GM18861 (cell line): Measurements from ENCODE around the gene ZNF639.

ENCODE experiments used
- ATAC-seq: cut with Tn5 transposase; IDR thresholded peaks from one replicate; pipeline ENCODE4 v1.9.1; 2021; ENCODE audit not compliant: unreplicated experiment

ZNF639 gene

GRCh38 chr3:179309225-179310078 lies 13.4 kb upstream of the ZNF639 start:
- ATAC-seq: peak; percentile 95

GRCh38 chr3:179318876-179319275 lies 4.0 kb upstream of the ZNF639 start:
- ATAC-seq: no peak

- no peak for ATAC-seq
Observed at GRCh38 chr3:179321668-179322285, 1.1 kb upstream of the ZNF639 start.

- peak; percentile 22 for ATAC-seq
Observed at GRCh38 chr3:179323197-179324110, 623 bp downstream of the ZNF639 start.

- no peak for ATAC-seq
Observed at GRCh38 chr3:179324270-179324754, 1.5 kb downstream of the ZNF639 start.

- no peak for ATAC-seq
Observed at GRCh38 chr3:179330438-179330837, 7.6 kb downstream of the ZNF639 start.

- no peak for ATAC-seq
Observed at GRCh38 chr3:179332240-179332639, 9.4 kb downstream of the ZNF639 start.

- ATAC-seq: no peak
Observed at GRCh38 chr3:179333084-179333483, 10.3 kb downstream of the ZNF639 start.

- no peak for ATAC-seq
Observed at GRCh38 chr3:179336345-179336929, 13.6 kb downstream of the ZNF639 start.

- ATAC-seq: peak; percentile 83
Observed at GRCh38 chr3:179347345-179348194, 24.7 kb downstream of the ZNF639 start, which contains the start of gene MFN1. MFN1 (plus strand) TSS chr3:179347709; CDS start chr3:179348852, 1,143 bp downstream.

GRCh38 chr3:179348325-179349013 lies 25.6 kb downstream of the ZNF639 start:
- ATAC-seq: peak; percentile 75

- ATAC-seq: no peak
Observed at GRCh38 chr3:179355996-179356395, 33.2 kb downstream of the ZNF639 start.

GRCh38 chr3:179363332-179363731 lies 40.5 kb downstream of the ZNF639 start:
- ATAC-seq: no peak

GRCh38 chr3:179369621-179370020 lies 46.8 kb downstream of the ZNF639 start:
- no peak for ATAC-seq

- no peak for ATAC-seq
Observed at GRCh38 chr3:179373938-179374337, 51.1 kb downstream of the ZNF639 start.

- no peak for ATAC-seq
Observed at GRCh38 chr3:179375091-179375999, 52.5 kb downstream of the ZNF639 start.

- no peak for ATAC-seq
Observed at GRCh38 chr3:179376474-179376873, 53.6 kb downstream of the ZNF639 start.
